Tibial nerve (tissue), 4 donors: ENCODE results near the gene SPRY4.

Experiments
- CTCF ChIP-seq, 5 experiments: fragments of 200-600 bp in 3 of 5; fragments of 450-650 bp in 2 of 5; sonication (generic) in 3 of 5; IDR thresholded peaks; one replicate each; pipeline ENCODE4 v1.5.1; 2016 to 2019; ENCODE audit warnings: antibody characterized with exemption in 5 of 5, mild to moderate bottlenecking in 3 of 5, moderate library complexity in 2 of 5
- EP300 ChIP-seq, 2 donors: sonication (generic); formaldehyde crosslinking; IDR thresholded peaks; one replicate each; pipeline ENCODE4 v1.6.1; 2017; ENCODE audit warnings: antibody characterized with exemption in 2 of 2, mild to moderate bottlenecking in 1 of 2
- POLR2A ChIP-seq, 2 donors: fragments of 450-650 bp; IDR thresholded peaks; one replicate each; pipeline ENCODE4 v1.6.1; 2017; ENCODE audit warnings: antibody characterized with exemption in 2 of 2, mild to moderate bottlenecking in 2 of 2, moderate library complexity in 2 of 2

GRCh38 chr5:142262683-142263082 is 62.1 kb downstream of the SPRY4 start:
- TF ChIP-seq CTCF (IDR thresholded peaks at IDR 0.05) (no peak), EP300 (IDR thresholded peaks at IDR 0.05) (no peak), POLR2A (IDR thresholded peaks at IDR 0.05) (no peak)
